H54 (cell line): ENCODE results near the gene INTS12.
"Not testable (repeated sequence)": the region's sequence is repeated elsewhere in the genome, so short reads cannot be mapped to it uniquely, and the experiment has no call there.

ENCODE experiments used
- DNase-seq: peaks from one replicate; pipeline ENCODE4 v3.0.0; 2011; ENCODE audit warnings: low spot score, mixed read lengths; ENCODE audit not compliant: insufficient read length
- FAIRE-seq: peaks from 3 replicates; lab custom pipeline; 2011; peaks lifted over from hg19 to GRCh38; lab: Jason Lieb, UNC
- POLR2A ChIP-seq: IDR thresholded peaks from 2 replicates; pipeline ENCODE4 v1.6.1; 2011; ENCODE audit warnings: low read depth, mild to moderate bottlenecking, low read length

Gene INTS12

DNA sequence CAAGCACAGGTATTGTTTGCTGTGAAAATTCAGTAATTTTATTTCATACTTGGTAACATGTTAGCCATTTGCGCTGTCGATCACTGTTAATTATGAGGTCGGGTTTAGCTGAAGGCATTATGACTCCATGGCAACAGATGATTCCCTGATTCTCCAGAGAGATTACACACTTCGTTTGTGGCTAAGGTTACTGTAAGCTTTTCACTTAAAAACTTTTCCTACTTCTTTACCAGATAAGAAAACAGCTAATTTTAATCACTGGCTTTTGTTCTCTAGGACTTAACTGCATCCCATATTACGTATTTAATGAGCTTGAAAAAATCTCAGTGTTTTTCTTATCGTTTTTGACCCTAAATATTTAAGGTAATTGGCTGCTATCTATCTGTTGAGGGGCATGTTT lies 2.2 kb upstream of the INTS12 start:
- no peak for TF ChIP-seq POLR2A
- DNase-seq, result no peak
- FAIRE-seq, result no peak

DNA sequence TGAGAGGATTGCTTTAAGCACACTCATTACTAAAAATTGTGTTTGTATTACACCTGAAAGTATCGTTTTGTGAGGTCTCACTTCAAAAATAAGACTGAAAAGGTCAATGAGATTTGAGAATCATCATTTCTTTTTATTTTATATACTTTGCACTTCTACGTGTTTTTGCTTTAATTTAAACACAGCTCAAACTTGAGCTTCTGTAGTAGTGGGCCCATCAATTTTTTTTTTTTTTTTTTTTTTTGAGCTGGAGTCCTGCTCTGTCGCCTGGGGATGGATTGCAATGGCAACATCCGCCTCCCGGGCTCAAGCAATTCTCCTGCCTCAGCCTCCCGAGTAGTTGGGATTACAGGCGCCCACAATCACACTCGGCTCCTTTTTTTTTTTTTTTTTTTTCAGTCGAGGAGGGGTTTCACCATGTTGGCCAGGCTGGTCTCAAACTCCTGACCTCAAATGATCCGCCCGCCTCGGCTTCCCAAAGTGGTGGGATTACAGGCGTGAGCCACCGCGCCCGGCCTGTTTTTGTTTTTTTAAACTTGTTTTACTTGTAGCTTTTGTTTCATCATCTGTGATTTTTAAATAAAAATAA lies 1.6 kb upstream of the INTS12 start:
- TF ChIP-seq POLR2A, result no peak
- FAIRE-seq (no peak), DNase-seq (no peak)

- no peak for TF ChIP-seq POLR2A
- FAIRE-seq (no peak), DNase-seq (peak; percentile 9)
Observed at GRCh38 chr4:105709081-105709450, 577 bp upstream of the INTS12 start.

- no peak for TF ChIP-seq POLR2A
- DNase-seq (no peak), FAIRE-seq (no peak)
Observed at GRCh38 chr4:105707782-105708180, 708 bp downstream of the INTS12 start.

- DNase-seq (no peak), FAIRE-seq (no peak)
- TF ChIP-seq POLR2A, result no peak
Observed at GRCh38 chr4:105698607-105699006, 9.9 kb downstream of the INTS12 start.

DNA sequence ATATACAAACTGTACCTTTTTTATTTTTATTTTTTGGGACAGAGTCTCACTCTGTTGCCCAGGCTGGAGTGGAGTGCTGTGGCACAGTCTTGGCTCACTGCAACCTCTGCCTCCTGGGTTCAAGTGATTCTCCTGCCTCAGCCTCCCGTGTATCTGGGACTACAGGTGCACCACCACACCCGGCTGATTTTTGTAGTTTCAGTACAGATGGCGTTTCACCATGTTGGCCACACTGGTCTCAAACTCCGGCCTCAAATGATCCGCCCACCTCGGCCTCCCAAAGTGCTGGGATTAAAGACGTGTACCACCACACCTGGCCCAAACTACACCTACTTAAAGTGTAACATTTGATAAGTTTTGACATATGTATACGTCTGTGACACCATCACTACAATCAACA lies 12.7 kb downstream of the INTS12 start:
- not testable (repeated sequence) for DNase-seq, FAIRE-seq

- not testable (repeated sequence) for DNase-seq, FAIRE-seq
Observed at GRCh38 chr4:105694812-105695211, 13.7 kb downstream of the INTS12 start.

GRCh38 chr4:105686571-105686970 lies 21.9 kb downstream of the INTS12 start:
- DNase-seq (no peak), FAIRE-seq (no peak)
- TF ChIP-seq POLR2A, result no peak

DNA sequence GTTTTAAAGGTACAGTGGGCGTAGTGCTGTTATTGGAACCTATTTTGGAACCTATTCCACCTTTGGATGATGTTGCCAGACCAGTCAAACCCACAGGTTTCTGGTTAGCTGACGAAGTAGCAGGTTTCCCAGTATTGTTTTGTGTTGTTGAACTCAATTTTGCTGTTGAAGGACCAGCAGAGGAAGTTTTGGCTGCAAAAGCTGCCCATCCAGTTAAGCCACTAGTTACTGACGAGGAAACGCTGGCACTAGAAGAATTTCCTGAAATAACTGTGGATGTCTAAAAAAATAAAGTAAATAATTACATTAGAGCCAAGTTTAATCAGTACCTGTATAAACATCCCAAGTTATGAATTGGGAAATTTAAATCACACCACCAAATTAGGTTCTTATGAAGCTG lies 25.5 kb downstream of the INTS12 start:
- DNase-seq (no peak), FAIRE-seq (no peak)
- TF ChIP-seq POLR2A, result no peak

GRCh38 chr4:105679186-105679585 lies 29.3 kb downstream of the INTS12 start:
- DNase-seq, result no peak
- no peak for FAIRE-seq

GRCh38 chr4:105677709-105678108 lies 30.8 kb downstream of the INTS12 start:
- FAIRE-seq (no peak), DNase-seq (no peak)
- no peak for TF ChIP-seq POLR2A

More at GRCh38 chr4:105679186-105679585, 29.3 kb downstream of the INTS12 start:
- no peak for TF ChIP-seq POLR2A

- TF ChIP-seq POLR2A, result no peak
- DNase-seq, result no peak
- no peak for FAIRE-seq
Observed at GRCh38 chr4:105674011-105674410, 34.5 kb downstream of the INTS12 start.

- no peak for FAIRE-seq
- no peak for DNase-seq
- no peak for TF ChIP-seq POLR2A
Observed at GRCh38 chr4:105671301-105671700, 37.2 kb downstream of the INTS12 start.

GRCh38 chr4:105670684-105671083 lies 37.8 kb downstream of the INTS12 start:
- TF ChIP-seq POLR2A, result no peak
- FAIRE-seq, result no peak
- DNase-seq, result no peak

DNA sequence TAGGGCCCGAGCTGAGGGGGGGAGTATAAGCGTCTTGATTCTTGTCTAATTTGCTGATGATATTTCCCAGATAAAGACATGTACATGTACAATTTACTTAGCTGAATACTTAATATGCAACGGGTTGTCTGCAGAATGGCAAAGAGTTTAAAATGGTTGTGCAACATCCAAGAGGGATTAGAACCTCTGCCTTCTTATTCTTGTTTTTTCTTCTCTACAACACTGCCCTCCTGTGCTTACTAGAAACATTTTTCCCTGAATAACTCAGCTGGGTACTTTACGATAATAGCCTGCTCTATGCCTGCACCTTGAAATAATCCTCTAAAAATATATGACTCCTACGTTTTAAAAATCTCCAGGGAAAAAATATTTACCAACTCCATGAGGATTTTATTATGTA lies 41.8 kb downstream of the INTS12 start:
- FAIRE-seq (peak; percentile 33), DNase-seq (no peak)
- TF ChIP-seq POLR2A, result no peak
